Measurements from ENCODE around the gene ERMARD.

DNA sequence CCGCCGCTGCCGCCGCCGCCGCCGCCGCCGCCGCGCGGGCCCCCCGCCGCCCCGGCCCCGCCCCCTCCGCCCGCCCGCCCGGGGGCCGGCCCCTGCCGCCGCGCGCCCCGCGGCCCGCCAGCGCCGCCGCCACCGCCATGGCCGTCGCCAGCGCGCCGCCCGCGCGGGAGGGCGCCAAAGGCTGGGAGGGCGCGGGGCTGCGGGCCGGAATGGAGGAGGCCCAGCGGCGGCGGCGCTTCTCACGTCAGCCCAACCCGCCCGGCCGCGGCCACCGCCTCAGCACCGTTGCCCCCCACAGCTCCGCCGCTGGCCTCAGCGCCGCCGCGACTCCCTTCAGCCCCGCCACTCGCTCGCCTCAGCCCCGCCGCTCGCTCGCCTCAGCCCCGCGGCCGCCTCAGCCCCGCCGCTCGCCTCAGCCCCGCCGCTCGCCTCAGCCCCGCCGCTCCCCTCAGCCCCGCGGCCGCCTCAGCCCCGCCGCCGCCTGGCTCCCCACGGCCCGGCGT, 27.4 kb upstream of the ERMARD start:
- no peak for TF ChIP-seq CTCF (IDR thresholded peaks at IDR 0.05)
- TF ChIP-seq POLR2A (IDR thresholded peaks at IDR 0.05): peak in 1 of 4 donors; percentile 11

Measured in esophagus squamous epithelium (tissue), 4 donors.